HEK293 (cell line): ENCODE data around the gene PGBD1.
A peak's percentile ranks its signal among the peaks of the same experiment; 100 is the strongest.

Source experiments
- BCL11B ChIP-seq: fragments of 450-650 bp; formaldehyde crosslinking; IDR thresholded peaks from 2 replicates; pipeline ENCODE4 v1.5.1; 2016; ENCODE audit warnings: low read depth, missing biosample characterization, missing genetic modification characterization
- CTCF ChIP-seq: fragments of 450-650 bp; formaldehyde crosslinking; IDR thresholded peaks from 2 replicates; pipeline ENCODE4 v1.5.1; 2016; ENCODE audit warnings: missing biosample characterization, missing genetic modification characterization
- HOXA7 ChIP-seq: sonication (generic); formaldehyde crosslinking; IDR thresholded peaks from 2 replicates; pipeline ENCODE4 v1.8.1; 2022; ENCODE audit warnings: missing genetic modification reagents, borderline replicate concordance
- IKZF3 ChIP-seq: fragments of 450-650 bp; IDR thresholded peaks from 2 replicates; pipeline ENCODE4 v1.5.0; 2018; ENCODE audit warnings: missing biosample characterization, mild to moderate bottlenecking, missing genetic modification characterization, moderate library complexity
- INSM2 ChIP-seq: fragments of 450-650 bp; formaldehyde crosslinking; IDR thresholded peaks from 2 replicates; pipeline ENCODE4 v1.5.1; 2016; ENCODE audit warnings: missing biosample characterization, missing genetic modification characterization
- KLF1 ChIP-seq: fragments of 450-650 bp; formaldehyde crosslinking; IDR thresholded peaks from 2 replicates; pipeline ENCODE4 v1.5.1; 2016; ENCODE audit warnings: missing biosample characterization, missing genetic modification characterization
- PRDM1 ChIP-seq: fragments of 450-650 bp; formaldehyde crosslinking; IDR thresholded peaks from 2 replicates; pipeline ENCODE4; 2016; ENCODE audit warnings: missing biosample characterization, missing genetic modification characterization
- REST ChIP-seq: fragments of 450-650 bp; formaldehyde crosslinking; IDR thresholded peaks from 2 replicates; pipeline ENCODE4 v1.5.1; 2016; ENCODE audit warnings: missing biosample characterization, missing genetic modification characterization
- ZBTB21 ChIP-seq: fragments of 450-650 bp; formaldehyde crosslinking; IDR thresholded peaks from 2 replicates; pipeline ENCODE4 v1.5.1; 2017; ENCODE audit warnings: missing biosample characterization, missing genetic modification characterization
- ZBTB8A ChIP-seq: fragments of 450-650 bp; formaldehyde crosslinking; IDR thresholded peaks from 2 replicates; pipeline ENCODE4 v1.5.1; 2016; ENCODE audit warnings: missing biosample characterization, missing genetic modification characterization
- ZNF133 ChIP-seq: fragments of 450-650 bp; formaldehyde crosslinking; IDR thresholded peaks from 2 replicates; pipeline ENCODE4 v1.5.1; 2016; ENCODE audit warnings: missing biosample characterization, missing genetic modification characterization
- ZNF18 ChIP-seq: fragments of 450-650 bp; formaldehyde crosslinking; IDR thresholded peaks from 2 replicates; pipeline ENCODE4 v1.5.1; 2016; ENCODE audit warnings: missing biosample characterization, missing genetic modification characterization
- ZNF19 ChIP-seq: fragments of 450-650 bp; formaldehyde crosslinking; IDR thresholded peaks from 2 replicates; pipeline ENCODE4; 2016; ENCODE audit warnings: missing biosample characterization, missing genetic modification characterization, low read depth
- ZNF211 ChIP-seq: fragments of 450-650 bp; formaldehyde crosslinking; IDR thresholded peaks from 2 replicates; pipeline ENCODE4 v1.5.1; 2016; ENCODE audit warnings: low read depth, missing biosample characterization, missing genetic modification characterization
- ZNF214 ChIP-seq: fragments of 450-650 bp; formaldehyde crosslinking; IDR thresholded peaks from 2 replicates; pipeline ENCODE4 v1.5.1; 2017; ENCODE audit warnings: missing biosample characterization, mild to moderate bottlenecking, missing genetic modification characterization, borderline replicate concordance
- ZNF26 ChIP-seq: fragments of 450-650 bp; formaldehyde crosslinking; IDR thresholded peaks from 2 replicates; pipeline ENCODE4 v1.5.1; 2016; ENCODE audit warnings: missing biosample characterization, missing genetic modification characterization
- ZNF280D ChIP-seq: fragments of 450-650 bp; formaldehyde crosslinking; IDR thresholded peaks from 2 replicates; pipeline ENCODE4 v1.5.1; 2016; ENCODE audit warnings: missing biosample characterization, missing genetic modification characterization
- ZNF48 ChIP-seq: fragments of 450-650 bp; formaldehyde crosslinking; IDR thresholded peaks from 2 replicates; pipeline ENCODE4 v1.5.1; 2016; ENCODE audit warnings: missing biosample characterization, missing genetic modification characterization
- ZNF704 ChIP-seq: fragments of 450-650 bp; formaldehyde crosslinking; IDR thresholded peaks from 2 replicates; pipeline ENCODE4 v1.5.1; 2016; ENCODE audit warnings: missing biosample characterization, missing genetic modification characterization
- ZNF76 ChIP-seq: fragments of 450-650 bp; formaldehyde crosslinking; IDR thresholded peaks from 2 replicates; pipeline ENCODE4; 2016; ENCODE audit warnings: low read depth, missing biosample characterization, missing genetic modification characterization, borderline replicate concordance
- ZNF792 ChIP-seq: fragments of 450-650 bp; formaldehyde crosslinking; IDR thresholded peaks from 2 replicates; pipeline ENCODE4 v1.5.1; 2016; ENCODE audit warnings: missing biosample characterization, missing genetic modification characterization
- ZSCAN18 ChIP-seq: fragments of 450-650 bp; formaldehyde crosslinking; IDR thresholded peaks from 2 replicates; pipeline ENCODE4 v1.5.1; 2016; ENCODE audit warnings: missing biosample characterization, missing genetic modification characterization
- ZXDB ChIP-seq: fragments of 450-650 bp; formaldehyde crosslinking; IDR thresholded peaks from 2 replicates; pipeline ENCODE4 v1.5.1; 2016; ENCODE audit warnings: missing biosample characterization, missing genetic modification characterization

The PGBD1 gene

GRCh38 chr6:28335564-28336283, 54.4 kb downstream of the PGBD1 start, which contains the start of gene ZSCAN31 (continued):
- TF ChIP-seq ZNF18 (tag by site-specific recombination) (no peak), IKZF3 (tag by site-specific recombination) (peak; percentile 97), ZNF133 (tag by site-specific recombination) (no peak), ZNF214 (tag by site-specific recombination) (no peak), REST (tag by site-specific recombination) (no peak; the same call in 1 of the 2 replicates), ZNF792 (tag by site-specific recombination) (no peak), ZNF211 (tag by site-specific recombination) (no peak), CTCF (tag by site-specific recombination) (no peak), ZBTB8A (peak; percentile 76), ZSCAN18 (tag by site-specific recombination) (no peak), INSM2 (no peak; the same call in 1 of the 2 replicates), ZXDB (tag by site-specific recombination) (peak; percentile 90), HOXA7 (CRISPR knock-in tag) (no peak), KLF1 (tag by site-specific recombination) (peak; percentile 52), ZNF76 (tag by site-specific recombination) (0 out of 2 replicates have a peak, but pooled peaks have one; percentile 8), ZNF48 (no peak), ZNF19 (tag by site-specific recombination) (no peak), ZNF26 (no peak), BCL11B (tag by site-specific recombination) (no peak; the same call in 1 of the 2 replicates), ZNF704 (tag by site-specific recombination) (no peak), ZBTB21 (tag by site-specific recombination) (peak; percentile 75; the same call in 1 of the 2 replicates), ZNF280D (no peak), PRDM1 (peak; percentile 95)
